Astrocyte of the cerebellum (primary cell): ENCODE measurements around the gene LY9.
A peak's percentile ranks its signal among the peaks of the same experiment; 100 is the strongest.

Experiments used
- DNase-seq: peaks from one replicate; pipeline ENCODE4 v3.0.0-alpha.2; 2011; ENCODE audit warnings: low read depth
- H3K4me3 ChIP-seq: 2 replicates; pipeline ENCODE4 v1.5.1; 2011; ENCODE audit warnings: mild to moderate bottlenecking, low read depth, low read length, moderate library complexity
- in situ Hi-C: cut with HindIII; loops from 2 replicates; pipeline ENCODE4 v1.10.0; 2017; ENCODE audit warnings: low sequenced_read_pairs
- TF ChIP-seq, protein P1 (sequence below): IDR thresholded peaks from 2 replicates; pipeline ENCODE4 v1.5.1; 2012; ENCODE audit warnings: low read length, low read depth, moderate library complexity, mild to moderate bottlenecking; ENCODE audit errors: missing control alignments

LY9 gene

DNA sequence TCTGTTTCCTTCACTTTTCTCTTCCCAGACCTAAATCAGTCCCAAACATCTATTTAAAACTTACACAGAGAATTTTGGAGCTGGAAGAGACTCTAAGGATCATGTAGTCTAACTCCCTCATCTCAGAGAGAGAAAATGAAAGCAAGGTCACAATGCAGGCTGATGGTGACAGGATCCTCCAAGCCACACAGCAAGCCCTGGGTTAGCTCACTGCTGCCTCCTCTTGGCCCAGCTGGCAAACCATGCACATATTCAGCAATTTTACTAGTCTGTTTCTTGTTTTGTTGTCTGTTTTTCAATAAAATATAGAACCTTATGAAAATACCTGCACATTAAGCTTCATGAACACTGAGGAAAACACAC is 27.7 kb upstream of the LY9 start:
- TF ChIP-seq, protein P1, sequence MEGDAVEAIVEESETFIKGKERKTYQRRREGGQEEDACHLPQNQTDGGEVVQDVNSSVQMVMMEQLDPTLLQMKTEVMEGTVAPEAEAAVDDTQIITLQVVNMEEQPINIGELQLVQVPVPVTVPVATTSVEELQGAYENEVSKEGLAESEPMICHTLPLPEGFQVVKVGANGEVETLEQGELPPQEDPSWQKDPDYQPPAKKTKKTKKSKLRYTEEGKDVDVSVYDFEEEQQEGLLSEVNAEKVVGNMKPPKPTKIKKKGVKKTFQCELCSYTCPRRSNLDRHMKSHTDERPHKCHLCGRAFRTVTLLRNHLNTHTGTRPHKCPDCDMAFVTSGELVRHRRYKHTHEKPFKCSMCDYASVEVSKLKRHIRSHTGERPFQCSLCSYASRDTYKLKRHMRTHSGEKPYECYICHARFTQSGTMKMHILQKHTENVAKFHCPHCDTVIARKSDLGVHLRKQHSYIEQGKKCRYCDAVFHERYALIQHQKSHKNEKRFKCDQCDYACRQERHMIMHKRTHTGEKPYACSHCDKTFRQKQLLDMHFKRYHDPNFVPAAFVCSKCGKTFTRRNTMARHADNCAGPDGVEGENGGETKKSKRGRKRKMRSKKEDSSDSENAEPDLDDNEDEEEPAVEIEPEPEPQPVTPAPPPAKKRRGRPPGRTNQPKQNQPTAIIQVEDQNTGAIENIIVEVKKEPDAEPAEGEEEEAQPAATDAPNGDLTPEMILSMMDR = no peak
- no peak overlapping the region for H3K4me3 ChIP-seq
- in situ Hi-C loops = no loop called here

DNA sequence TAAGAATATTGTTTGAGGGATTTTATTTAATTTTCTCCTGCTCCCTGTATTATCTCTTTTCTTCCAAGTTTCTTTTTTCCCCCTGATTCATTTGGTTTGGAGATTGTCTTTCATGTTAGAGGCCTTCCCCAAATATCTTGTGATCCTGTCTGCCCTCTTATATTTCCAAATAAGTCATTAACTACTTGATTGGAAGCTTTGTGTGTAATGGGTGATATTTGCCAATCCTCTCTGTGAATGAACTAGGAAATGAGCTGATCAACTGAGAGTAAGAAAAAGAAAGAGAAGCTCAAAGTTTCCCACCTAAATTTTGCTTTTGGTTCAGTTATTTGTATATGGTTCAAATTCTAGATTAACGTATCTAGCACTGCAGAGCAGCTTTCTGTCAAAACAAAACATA is 23.6 kb upstream of the LY9 start:
- TF ChIP-seq, protein P1 = no peak
- no peak for DNase-seq
- no peak overlapping the region for H3K4me3 ChIP-seq
- in situ Hi-C loops = no loop called here

More for the DNA sequence above, 27.7 kb upstream of the LY9 start:
- no peak for DNase-seq

DNA sequence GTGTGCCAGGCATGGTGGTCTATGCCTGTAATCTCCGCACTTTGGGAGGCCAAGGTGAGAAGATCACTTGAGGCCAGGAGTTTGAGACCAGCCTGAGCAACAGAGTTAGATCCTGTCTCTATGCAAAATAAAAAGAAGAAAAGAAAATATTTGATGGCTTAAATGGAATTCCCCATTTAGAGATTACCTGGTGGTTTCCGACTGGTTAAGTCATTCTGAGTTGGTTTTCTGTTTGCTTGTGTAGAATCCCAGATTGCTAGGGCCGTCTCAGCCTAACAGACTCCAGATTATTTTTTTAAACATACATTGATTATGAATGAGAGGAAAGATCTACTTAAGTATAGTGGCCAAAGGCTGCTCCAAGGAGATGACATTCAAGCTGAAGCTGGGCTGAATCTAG is 22.9 kb upstream of the LY9 start:
- H3K4me3 ChIP-seq = no peak overlapping the region
- in situ Hi-C loops = no loop called here
- DNase-seq = no peak
- TF ChIP-seq, protein P1 = no peak

- DNase-seq = no peak
- in situ Hi-C loops = no loop called here
- TF ChIP-seq, protein P1 = no peak
- H3K4me3 ChIP-seq = no peak overlapping the region
Measured at GRCh38 chr1:160774886-160775719, 20.9 kb upstream of the LY9 start.

DNA sequence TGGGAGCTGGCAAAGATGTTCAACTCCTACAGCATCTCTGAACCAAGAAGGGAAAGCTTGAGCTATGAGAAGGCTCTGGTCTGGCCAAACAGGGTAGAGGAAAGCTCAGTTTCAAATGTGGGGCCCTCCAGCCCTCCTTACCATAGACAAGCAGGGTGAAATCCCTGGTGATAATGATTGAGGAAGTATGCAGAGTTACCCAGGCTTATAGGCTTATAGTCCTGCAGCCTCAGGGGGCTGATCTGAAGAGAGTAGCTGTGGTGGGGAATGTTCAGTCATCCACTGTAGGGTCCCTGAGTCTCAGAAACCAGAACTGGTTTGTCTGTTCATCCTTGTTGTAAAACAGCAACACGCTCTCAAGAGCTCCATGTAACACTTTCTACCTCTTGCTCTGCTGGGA is 19.8 kb upstream of the LY9 start:
- no peak overlapping the region for H3K4me3 ChIP-seq
- TF ChIP-seq, protein P1 = no peak
- in situ Hi-C loops = no loop called here
- no peak for DNase-seq

DNA sequence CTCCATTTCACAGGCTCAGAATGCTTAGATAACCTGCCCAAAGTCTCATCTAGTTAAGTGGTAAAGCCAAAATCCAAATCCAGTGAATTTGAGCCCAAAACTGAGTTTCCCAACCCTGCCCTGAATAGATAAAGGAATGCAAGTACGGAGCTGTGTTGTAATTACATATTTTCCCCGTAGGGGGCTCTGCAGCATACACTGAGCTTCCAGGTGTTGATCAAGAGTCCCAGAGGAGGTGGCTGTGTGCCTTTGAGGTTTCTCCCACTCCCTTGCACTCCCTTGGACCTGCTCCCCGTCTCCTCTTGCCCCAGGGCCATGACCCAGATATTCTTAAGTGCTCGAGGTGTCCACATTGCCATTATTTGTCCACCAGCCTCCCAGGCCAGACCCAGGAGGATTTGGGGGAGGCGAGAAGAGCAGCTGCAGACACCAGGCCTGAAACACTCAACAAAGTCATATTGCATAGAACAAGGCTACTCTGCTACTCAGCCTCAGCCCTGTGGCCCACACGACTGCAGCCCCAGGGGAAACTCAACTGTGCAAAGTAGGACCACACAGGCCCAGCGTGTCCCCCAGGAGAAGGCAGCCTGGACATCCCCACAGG is 18.4 kb upstream of the LY9 start:
- no peak overlapping the region for H3K4me3 ChIP-seq
- in situ Hi-C loops = no loop called here
- no peak for DNase-seq
- TF ChIP-seq, protein P1 = peak; percentile 11
